Stimulated activated CD8-positive, alpha-beta memory T cell treated with anti-CD3 and anti-CD28 coated beads, Interleukin-7, amount 100 ng/mL, for 4 hours (primary cell): ENCODE measurements around the gene ERCC3.
"Not testable (repeated sequence)": the region's sequence is repeated elsewhere in the genome, so short reads cannot be mapped to it uniquely, and the experiment has no call there.

Source experiments
- DNase-seq, 2 donors: peaks; one replicate each; pipeline ENCODE4 v3.0.0-alpha.2; 2020; ENCODE audit warnings: low read depth in 2 of 2

The ERCC3 gene

DNA sequence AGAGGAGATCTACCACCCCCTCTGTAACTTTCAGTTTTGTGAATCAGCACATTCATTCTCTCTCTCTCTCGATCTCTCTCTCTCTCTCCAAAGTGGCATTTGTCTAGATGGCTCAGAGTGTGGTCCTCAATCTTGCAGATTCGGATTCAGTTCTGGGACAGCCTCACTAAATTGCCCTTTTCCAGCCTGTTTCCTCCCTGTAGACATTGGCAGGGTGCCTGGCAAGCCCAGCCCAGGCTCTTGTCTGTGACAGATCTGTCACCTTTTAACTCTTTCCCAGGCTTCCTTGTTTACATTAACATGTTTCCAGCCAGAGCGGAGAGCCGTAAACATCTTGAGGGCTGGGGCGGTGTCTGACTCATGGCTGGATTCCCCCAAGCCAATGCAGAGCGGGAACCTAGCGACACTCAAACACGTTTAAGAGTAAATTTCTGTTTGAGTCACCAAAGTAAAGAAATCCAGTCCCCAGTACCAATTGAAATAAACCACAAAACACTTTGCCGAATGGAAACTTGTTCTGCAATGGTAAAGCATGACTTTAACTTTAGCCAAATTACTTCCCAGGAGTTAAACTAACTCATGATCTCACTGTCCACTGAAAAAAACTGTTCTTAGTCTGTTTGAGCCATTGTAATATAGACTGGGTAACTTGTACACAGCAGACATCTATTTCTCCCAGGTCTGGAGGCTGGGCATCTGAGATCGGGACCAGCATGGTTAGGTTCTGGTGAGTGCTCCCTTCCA lies 67.3 kb downstream of the ERCC3 start:
- no peak for DNase-seq

DNA sequence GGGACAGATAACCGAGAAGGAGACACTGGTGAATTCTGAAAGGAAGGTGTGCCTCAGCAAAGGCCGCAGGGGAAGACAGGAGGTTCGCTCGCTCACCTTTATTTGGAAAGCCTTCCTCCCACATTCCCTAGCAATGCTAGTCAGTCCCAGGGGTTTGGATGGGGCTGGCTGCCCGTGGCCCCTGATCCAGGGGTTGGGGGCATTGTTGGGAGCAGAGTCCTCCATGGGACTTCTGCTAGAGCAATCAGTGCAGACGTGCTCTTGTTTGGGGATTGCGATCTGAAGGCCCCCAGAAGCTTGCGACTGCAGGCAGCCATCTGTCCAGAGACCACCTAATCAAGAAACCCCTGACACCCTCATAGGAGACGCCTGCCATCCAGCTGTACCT lies 67.8 kb downstream of the ERCC3 start:
- DNase-seq = no peak

DNA sequence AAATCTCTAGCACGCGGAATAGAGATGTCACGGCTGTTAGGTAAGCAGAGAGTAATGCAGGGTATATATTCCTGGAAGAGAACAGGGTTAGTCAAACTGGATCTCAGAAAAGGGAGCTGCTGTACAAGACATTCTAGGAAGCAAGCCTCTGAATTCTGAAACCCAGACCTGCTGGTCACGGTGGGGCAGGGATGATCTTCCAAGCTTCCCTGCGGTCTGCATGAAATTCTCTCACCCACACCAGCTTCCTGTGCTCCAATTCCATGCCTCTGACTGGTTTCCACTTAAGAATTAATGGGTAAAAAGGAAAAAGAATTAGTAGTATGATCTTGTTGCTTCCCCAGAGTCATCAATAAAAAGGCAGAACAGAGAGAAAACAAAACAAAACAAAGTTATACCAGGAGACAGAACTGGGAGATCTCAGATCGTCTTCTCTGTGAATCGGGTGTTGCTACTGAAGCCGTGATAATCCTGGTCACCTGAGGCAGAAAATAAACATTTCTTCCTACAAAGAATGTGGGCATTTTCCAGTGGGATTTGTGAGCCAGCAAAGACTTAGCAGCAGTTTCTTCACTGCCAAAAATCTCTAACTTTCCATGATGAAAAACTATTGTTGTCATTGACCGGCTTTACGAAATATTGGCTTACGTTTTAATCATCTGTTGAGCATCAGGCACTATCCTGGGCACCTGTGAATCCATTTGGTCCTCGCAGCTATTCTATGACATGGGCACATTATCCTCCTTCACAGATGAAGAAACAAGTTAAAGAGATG lies 68.6 kb downstream of the ERCC3 start:
- DNase-seq = no peak

DNA sequence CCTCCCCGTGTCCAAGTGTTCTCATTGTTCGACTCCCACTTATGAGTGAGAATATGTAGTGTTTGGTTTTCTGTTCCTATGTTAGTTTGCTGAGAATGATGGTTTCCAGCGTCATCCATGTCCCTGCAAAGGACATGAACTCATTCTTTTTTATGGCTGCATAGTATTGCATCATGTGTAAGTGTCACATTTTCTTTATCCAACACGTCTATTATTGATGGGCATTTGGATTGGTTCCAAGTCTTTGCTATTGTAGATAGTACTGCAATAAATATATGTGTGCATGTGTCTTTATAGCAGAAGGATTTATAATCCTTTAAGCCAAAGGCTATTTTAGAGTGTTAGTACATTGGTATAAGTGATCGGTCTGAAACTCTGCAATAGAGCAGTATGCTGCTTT lies 69.8 kb downstream of the ERCC3 start:
- not testable (repeated sequence) for DNase-seq

DNA sequence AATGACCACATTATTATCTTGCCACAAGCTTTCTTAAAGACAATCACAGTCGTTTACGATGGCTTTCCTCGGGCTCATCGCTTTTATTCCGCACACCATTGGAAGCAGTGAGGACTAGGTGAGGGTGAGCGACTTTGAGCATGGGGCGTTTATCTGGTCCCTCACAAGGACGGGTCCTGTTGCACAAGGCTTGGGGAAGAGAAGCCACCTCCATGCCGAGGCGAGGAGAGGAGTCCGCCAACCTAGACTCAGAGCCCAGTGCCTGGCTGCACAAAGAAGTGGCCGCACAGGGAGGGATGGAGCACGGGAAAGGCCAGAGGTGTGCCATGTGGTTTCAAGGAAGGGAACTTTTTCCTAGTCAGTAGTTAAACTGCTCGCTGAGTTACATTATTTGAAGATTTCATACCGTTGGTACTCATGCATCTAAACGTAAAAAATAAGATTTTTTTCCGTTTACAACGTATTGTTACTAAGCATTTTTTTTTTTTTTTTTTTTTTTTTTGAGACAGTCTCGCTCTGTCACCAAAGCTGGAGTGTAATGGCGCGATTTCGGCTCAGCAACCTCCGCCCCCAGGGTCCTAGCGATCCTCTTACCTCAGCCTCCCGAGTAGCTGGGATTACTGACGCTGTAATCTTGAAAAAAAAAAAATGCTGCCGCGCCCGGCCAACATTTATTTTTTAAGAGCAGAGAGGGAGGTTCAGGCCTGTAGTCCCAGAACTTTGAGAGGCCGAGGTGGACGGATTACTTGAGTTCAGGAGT lies 73.0 kb downstream of the ERCC3 start:
- DNase-seq = no peak

DNA sequence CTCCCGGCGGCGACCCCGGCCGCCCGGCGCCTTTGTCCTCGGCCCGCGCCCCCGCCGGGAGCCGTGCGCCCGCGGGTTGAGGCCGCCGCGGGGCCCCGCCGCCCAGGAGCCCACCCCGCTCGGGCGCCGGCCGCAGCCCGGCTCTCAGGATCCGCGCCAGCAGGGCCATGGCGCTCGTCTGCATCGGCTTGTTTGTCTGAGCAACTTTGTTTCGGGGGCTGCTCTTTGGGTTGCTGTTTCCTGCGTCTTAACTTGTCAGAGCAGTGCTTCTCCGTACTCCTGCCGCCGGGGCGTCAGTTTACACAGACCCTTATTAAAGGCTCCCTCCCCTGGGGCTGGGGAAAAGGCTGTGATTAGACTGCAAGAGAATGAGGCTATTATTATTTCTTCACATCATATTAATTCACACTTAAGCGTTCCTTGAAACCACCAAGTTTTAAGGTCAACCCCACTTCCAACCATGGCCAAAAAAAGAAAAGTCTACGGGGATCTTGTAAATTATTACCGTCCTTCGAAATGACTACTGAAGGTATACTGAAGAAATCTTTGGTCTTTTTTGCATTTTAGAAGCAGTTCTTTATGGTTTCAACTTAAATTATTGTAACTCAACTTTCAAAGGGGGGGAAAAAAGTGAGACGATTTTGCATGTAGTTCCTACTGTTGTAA lies 73.7 kb downstream of the ERCC3 start, which contains the start of gene CYP27C1:
Gene CYP27C1 (minus strand): TSS at position 198 of the 666 bp plus-strand sequence. CDS start 29 bp downstream, at position 169.
- DNase-seq = no peak

DNA sequence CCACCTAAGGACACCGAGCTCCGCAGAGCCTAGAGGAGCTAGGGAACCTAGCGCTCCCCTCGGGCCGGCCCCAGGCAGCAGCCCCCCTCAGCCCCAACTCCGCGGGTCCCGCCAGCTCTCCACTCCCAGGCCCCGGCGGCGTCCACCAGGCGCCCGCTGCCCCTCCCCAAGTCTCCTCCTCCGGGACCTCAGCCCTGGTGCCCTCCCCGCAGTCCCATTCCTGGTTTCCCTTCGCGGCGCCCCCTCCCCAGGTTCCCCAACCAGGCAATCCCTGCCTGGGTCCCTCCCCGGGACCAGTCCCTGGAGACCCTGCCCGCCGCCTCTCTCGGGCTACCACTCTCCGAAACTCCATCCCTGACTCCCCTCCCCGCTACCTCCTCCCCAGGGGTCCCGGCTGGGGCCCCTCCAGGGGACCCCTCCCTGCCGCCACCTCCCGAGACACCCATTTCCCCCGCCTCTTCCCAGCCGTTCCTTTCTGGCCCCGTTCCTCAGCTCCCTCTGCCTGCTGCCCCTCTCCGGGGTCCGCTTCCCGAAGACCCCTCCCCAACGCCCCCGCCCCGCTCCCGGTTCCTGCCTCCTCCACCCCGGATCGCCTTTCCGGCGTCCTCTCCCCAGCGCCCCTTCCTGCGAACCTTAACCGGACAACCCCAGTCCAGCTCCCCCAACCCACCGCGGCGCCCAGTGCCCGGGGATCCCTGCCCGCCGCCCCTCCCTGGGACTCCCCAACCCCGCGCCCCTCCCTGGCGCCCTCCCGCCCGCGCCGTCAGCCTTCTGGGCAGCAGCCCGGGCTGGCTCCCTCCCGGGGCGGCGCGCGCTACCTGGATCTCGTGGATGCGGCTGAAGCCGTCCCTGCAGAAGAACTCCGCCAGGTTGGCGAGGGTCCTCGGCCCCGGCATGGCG lies 74.5 kb downstream of the ERCC3 start:
- no peak for DNase-seq

DNA sequence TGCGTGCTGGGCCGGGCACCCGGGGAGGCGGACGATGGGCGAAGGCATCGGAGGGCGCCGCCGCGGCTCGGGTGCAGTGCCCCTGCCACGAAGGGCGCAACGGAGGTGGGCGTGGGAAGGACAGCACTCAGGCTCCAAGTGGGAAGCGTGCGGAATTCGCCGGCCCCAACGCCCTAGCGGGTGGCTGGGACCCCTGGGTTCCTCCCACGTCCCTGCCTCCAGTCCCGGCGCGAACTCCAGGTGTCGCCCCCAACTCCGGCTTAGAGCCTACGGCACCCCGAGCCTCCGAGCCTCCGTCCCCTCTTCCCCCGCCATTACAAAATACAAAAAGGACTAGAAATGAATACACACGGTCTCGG lies 75.2 kb downstream of the ERCC3 start:
- no peak for DNase-seq

DNA sequence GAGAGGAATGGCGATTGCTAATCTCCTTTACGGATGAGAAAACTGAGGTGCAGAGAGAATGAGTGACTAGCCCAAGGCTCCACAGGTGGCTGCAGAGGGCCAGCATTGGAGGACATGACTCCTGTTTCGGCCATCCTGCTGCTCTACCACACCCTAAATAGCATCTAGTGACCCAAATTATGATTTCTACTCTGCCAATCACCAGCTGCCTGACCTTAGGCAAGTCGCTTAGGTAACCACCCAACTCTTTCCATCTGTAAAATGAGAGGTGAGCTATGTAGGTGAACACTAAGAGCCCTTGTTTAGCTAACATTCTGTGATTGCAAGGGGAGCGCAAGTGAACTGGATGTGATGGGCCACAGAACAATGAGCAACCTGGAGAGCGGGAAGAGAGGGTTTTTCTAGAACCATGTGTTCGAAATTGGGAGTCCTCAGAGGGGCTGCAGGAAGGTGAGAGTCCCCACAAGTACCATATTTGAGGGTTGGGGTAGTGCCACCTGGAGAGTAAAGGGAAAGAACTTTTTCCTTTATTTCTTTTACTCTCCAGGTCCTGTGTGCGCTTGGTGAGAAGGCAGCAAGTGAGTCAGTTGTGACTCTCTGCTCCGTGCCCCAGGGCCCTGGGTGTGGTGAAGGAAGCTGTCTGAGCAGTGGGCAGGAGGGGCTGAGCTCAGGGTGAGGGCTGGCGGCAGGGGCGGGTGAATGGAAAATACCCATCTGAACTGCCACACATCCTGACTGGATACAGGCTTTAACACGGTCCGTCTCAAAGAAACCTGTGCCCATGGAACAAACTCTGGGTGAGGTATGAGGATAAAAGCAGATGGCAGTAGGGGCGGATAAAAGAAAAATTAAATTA lies 76.2 kb downstream of the ERCC3 start:
- no peak for DNase-seq

DNA sequence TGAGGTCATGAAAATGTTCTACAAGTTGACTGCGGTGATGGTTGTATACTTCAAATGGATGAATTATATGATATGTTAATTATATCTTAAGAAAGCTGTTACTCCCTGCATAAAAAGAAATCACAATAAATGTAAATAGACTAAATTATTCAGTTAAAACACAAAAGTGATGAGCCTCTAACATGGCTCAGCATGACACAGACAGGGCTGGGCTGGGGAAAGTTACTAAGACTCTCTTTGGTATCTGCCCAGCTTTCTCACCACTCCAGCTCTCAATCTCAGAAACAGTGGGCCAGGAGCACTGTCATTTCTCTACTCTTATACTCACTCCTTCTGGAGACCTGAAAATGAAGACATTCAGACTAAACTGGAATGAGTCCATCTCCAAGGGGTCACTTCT lies 77.4 kb downstream of the ERCC3 start:
- DNase-seq = no peak

DNA sequence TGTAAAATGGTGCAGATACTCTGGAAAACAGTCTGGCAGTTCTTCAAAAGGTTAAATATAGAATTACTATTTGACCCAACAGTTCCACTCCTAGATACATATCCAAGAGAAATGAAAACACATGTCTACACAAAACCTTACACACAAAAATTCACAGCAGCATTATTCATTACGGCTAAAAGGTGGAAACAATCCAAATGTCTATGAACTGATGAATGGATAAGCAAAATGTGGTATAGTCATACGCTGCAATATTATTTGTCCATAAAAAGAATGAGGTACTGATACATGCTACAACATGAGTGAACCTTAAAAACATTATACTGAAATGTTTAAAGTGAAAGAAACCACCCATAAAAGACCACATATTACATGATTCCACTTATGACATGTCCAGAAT lies 77.8 kb downstream of the ERCC3 start:
- DNase-seq = no peak

DNA sequence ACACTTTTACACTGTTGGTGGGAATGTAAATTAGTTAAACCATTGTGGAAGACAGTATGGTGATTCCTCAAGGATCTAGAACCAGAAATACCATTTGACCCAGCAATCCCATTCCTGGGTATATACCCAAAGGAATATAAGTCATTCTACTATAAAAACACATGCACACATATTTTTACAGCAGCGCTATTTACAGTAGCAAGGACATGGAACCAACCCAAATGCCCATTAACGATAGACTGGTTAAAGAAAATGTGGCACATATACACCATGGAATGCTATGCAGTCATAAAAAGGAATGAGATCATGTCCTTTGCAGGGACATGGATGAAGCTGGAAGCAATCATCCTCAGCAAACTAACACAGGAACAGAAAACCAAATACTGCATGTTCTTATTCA lies 79.7 kb downstream of the ERCC3 start:
- DNase-seq = not testable (repeated sequence)

DNA sequence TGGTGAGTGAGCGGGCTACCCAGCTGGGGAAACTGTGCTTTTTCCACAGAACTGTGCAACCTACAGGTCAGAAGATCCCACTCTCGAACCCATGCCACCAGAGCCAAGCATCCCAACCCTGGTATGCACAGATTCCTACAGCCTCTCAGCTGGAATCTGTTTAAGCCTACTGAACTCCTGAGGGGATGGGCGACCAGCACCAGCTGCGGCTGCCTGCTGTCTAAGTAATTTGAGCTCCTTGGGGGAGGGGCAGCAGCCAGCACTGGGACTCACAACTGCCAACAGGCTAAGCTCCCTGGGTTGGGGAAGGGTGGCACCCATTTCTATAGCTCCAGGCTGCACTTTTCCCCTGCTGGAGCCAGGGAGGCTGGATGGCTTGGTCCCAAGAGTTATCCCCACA lies 85.6 kb downstream of the ERCC3 start:
- no peak for DNase-seq
